HG03442 (cell line): Measurements from ENCODE around the gene NDUFA8.
A peak's percentile ranks its signal among the peaks of the same experiment; 100 is the strongest.

ENCODE experiments used
- ATAC-seq: cut with Tn5 transposase; IDR thresholded peaks from one replicate; pipeline ENCODE4 v1.9.1; 2021; ENCODE audit warnings: mild to moderate bottlenecking, moderate library complexity; ENCODE audit not compliant: unreplicated experiment

Gene NDUFA8

GRCh38 chr9:122102156-122102555 is 57.4 kb downstream of the NDUFA8 start:
- no peak for ATAC-seq

- ATAC-seq = no peak
Observed at GRCh38 chr9:122100756-122101155, 58.8 kb downstream of the NDUFA8 start.

GRCh38 chr9:122099271-122099869 is 60.2 kb downstream of the NDUFA8 start:
- peak; percentile 73 for ATAC-seq

- no peak for ATAC-seq
Observed at GRCh38 chr9:122097679-122098315, 61.8 kb downstream of the NDUFA8 start.

GRCh38 chr9:122096620-122097415 is 62.8 kb downstream of the NDUFA8 start:
- ATAC-seq = no peak

GRCh38 chr9:122095010-122095767 is 64.4 kb downstream of the NDUFA8 start:
- no peak for ATAC-seq
